ENCODE measurements around the gene REEP1.

DNA sequence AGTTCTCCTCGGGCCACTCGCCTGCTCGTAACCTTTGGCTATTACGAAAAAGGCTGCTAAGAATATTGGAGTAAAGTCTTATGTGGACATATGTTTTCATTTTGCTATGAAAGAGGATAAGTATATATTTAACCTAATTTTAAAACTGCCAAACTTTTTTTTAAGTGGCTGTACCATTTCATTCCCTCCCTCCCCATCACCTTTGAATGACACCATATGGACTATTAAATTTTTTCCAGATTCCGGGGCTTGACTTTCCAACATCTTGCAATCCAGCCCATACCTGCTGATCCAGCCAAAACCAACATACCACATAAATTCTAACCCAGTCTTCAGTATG is 31.5 kb downstream of the REEP1 start:
- no peak for TF ChIP-seq CTCF (conservative IDR thresholded peaks at IDR 0.05; ENCODE audit: low read depth, low read length)
- no peak for TF ChIP-seq SMC3 (IDR thresholded peaks at IDR 0.05; ENCODE audit: low read depth, low read length)
- TF ChIP-seq BHLHE40 (IDR thresholded peaks at IDR 0.05; ENCODE audit: low read depth, low read length) = no peak
- TF ChIP-seq USF2 (IDR thresholded peaks at IDR 0.05; ENCODE audit: low read depth, low read length) = no peak
- TF ChIP-seq CEBPB (IDR thresholded peaks at IDR 0.05; ENCODE audit: low read depth, low read length) = no peak
- TF ChIP-seq POLR2A (IDR thresholded peaks at IDR 0.05; ENCODE audit: low read depth, low read length) = no peak
- TF ChIP-seq, protein P1, sequence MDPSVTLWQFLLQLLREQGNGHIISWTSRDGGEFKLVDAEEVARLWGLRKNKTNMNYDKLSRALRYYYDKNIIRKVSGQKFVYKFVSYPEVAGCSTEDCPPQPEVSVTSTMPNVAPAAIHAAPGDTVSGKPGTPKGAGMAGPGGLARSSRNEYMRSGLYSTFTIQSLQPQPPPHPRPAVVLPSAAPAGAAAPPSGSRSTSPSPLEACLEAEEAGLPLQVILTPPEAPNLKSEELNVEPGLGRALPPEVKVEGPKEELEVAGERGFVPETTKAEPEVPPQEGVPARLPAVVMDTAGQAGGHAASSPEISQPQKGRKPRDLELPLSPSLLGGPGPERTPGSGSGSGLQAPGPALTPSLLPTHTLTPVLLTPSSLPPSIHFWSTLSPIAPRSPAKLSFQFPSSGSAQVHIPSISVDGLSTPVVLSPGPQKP (IDR thresholded peaks at IDR 0.05; ENCODE audit: borderline replicate concordance, low read depth, low read length) = no peak
- TF ChIP-seq MAFK (IDR thresholded peaks at IDR 0.05; ENCODE audit: low read depth, low read length) = no peak
- no peak for TF ChIP-seq RCOR1 (IDR thresholded peaks at IDR 0.05; ENCODE audit: insufficient replicate concordance, low read length)
- TF ChIP-seq CHD1 (IDR thresholded peaks at IDR 0.05; ENCODE audit: low read depth, low read length) = no peak
- TF ChIP-seq RAD21 (IDR thresholded peaks at IDR 0.05; ENCODE audit: low read length) = no peak

All from IMR-90 (cell line).